HepG2 (cell line): Measurements from ENCODE around the gene WDR20. TPM values are rescaled to one million over a fixed set of nuclear protein-coding genes. Genes with fewer than 3 reads are reported as not detected.

Experiments used
- ATF7-NPFF ChIP-seq: sonication (generic); formaldehyde crosslinking; IDR thresholded peaks from 2 replicates; pipeline ENCODE4 v1.8.1; 2023; ENCODE audit warnings: mild to moderate bottlenecking, low read depth, missing genetic modification reagents, moderate library complexity
- BCL6 ChIP-seq: IDR thresholded peaks from 2 replicates; pipeline ENCODE4 v1.6.1; 2016; ENCODE audit warnings: missing genetic modification reagents, missing compliant biosample characterization
- FOXK2 ChIP-seq: fragments of 450-650 bp; IDR thresholded peaks from 2 replicates; pipeline ENCODE4 v1.6.1; 2016
- HCFC1 ChIP-seq: fragments of 150-350 bp; IDR thresholded peaks from 2 replicates; pipeline ENCODE4 v1.6.1; 2014; ENCODE audit warnings: low read depth, low read length
- HDAC1 ChIP-seq: sonication (generic); formaldehyde crosslinking; IDR thresholded peaks from 2 replicates; pipeline ENCODE4 v1.5.1; 2020; ENCODE audit warnings: mild to moderate bottlenecking, missing genetic modification reagents
- HNRNPL ChIP-seq: fragments of 200-400 bp; formaldehyde crosslinking; IDR thresholded peaks from 2 replicates; pipeline ENCODE4 v1.6.1; 2017; ENCODE audit warnings: mild to moderate bottlenecking, low read depth, low read length
- KAT8 ChIP-seq: IDR thresholded peaks from 2 replicates; pipeline ENCODE4 v1.6.1; 2016; ENCODE audit warnings: missing genetic modification reagents, missing compliant biosample characterization
- MAF1 ChIP-seq: sonication (generic); formaldehyde crosslinking; IDR thresholded peaks from 2 replicates; pipeline ENCODE4 v1.5.0; 2020; ENCODE audit warnings: missing genetic modification reagents, borderline replicate concordance
- MAZ ChIP-seq, 2 experiments: sonication (generic) in 1 of 2; formaldehyde crosslinking in 1 of 2; IDR thresholded peaks; 2 replicates each; pipeline versions ENCODE4 v1.5.0 to v1.6.1; 2012 to 2020; ENCODE audit warnings: low read depth in 2 of 2, mild to moderate bottlenecking in 2 of 2, borderline replicate concordance in 1 of 2, improper control_type of control experiment in 1 of 2, low read length in 1 of 2, missing genetic modification reagents in 1 of 2, moderate library complexity in 1 of 2
- NCOA2 ChIP-seq: sonication (generic); formaldehyde crosslinking; IDR thresholded peaks from 2 replicates; pipeline ENCODE4 v1.8.0; 2022; ENCODE audit warnings: inconsistent platforms
- RARG ChIP-seq: sonication (generic); formaldehyde crosslinking; IDR thresholded peaks from 2 replicates; pipeline ENCODE4 v1.4.0; 2020; ENCODE audit warnings: low read depth, mild to moderate bottlenecking, missing genetic modification reagents
- SMAD1 ChIP-seq: sonication (generic); formaldehyde crosslinking; IDR thresholded peaks from 2 replicates; pipeline ENCODE4 v1.4.0; 2020; ENCODE audit warnings: missing genetic modification reagents, low read depth, mild to moderate bottlenecking, borderline replicate concordance
- SMYD3 ChIP-seq: sonication (generic); formaldehyde crosslinking; IDR thresholded peaks from 2 replicates; pipeline ENCODE4 v1.8.1; 2023; ENCODE audit warnings: mild to moderate bottlenecking, missing genetic modification reagents
- TGIF2 ChIP-seq: IDR thresholded peaks from 2 replicates; pipeline ENCODE4 v1.6.1; 2016; ENCODE audit warnings: control low read depth, missing compliant biosample characterization
- ZNF329 ChIP-seq: sonication (generic); formaldehyde crosslinking; IDR thresholded peaks from 2 replicates; pipeline ENCODE4 v1.9.0; 2021; ENCODE audit warnings: low read depth, mild to moderate bottlenecking, missing genetic modification reagents
- ZNF761 ChIP-seq: sonication (generic); formaldehyde crosslinking; conservative IDR thresholded peaks from 2 replicates; pipeline ENCODE4 v1.4.0; 2020; ENCODE audit warnings: mild to moderate bottlenecking, missing genetic modification reagents
- polyA plus RNA-seq, 8 experiments: library from polyadenylated mRNA; depleted of rRNA in 3 of 8; stranded (reverse) in 7 of 8; unstranded in 1 of 8; fragments of >200 nt; fragmentation: Illumina TruSeq in 4 of 8; extraction: Trizol in 4 of 8; gene quantifications; 2 replicates each; pipeline versions ENCODE4 v1.2.1 to v1.2.3, GENCODE V29; 2011 to 2016; ENCODE audit warnings: low read depth in 4 of 8, missing spikeins in 1 of 8, mixed read lengths in 1 of 8; ENCODE audit not compliant: insufficient read depth in 1 of 8
- total RNA-seq, 5 experiments: library from RNA; depleted of rRNA; stranded (reverse); fragments of >200 nt; fragmentation: Illumina TruSeq; extraction: Trizol; gene quantifications; 2 replicates each; pipeline ENCODE4 v1.2.3, GENCODE V29; 2016; ENCODE audit warnings: low read depth in 1 of 5
- TF ChIP-seq, protein P1 (sequence below): sonication (generic); formaldehyde crosslinking; IDR thresholded peaks from 2 replicates; pipeline ENCODE4 v1.5.1; 2020; ENCODE audit warnings: missing genetic modification reagents, mild to moderate bottlenecking, borderline replicate concordance
- TF ChIP-seq, protein P2 (sequence below): sonication (generic); formaldehyde crosslinking; IDR thresholded peaks from 2 replicates; pipeline ENCODE4 v1.4.0; 2020; ENCODE audit warnings: mild to moderate bottlenecking, missing genetic modification reagents

WDR20 gene
- total and polyA plus RNA-seq, 2 of the 13 experiments (the other 11 are each of a cell fraction or from before 2014, with no cell fraction given): 10.4 to 23.2 TPM

DNA sequence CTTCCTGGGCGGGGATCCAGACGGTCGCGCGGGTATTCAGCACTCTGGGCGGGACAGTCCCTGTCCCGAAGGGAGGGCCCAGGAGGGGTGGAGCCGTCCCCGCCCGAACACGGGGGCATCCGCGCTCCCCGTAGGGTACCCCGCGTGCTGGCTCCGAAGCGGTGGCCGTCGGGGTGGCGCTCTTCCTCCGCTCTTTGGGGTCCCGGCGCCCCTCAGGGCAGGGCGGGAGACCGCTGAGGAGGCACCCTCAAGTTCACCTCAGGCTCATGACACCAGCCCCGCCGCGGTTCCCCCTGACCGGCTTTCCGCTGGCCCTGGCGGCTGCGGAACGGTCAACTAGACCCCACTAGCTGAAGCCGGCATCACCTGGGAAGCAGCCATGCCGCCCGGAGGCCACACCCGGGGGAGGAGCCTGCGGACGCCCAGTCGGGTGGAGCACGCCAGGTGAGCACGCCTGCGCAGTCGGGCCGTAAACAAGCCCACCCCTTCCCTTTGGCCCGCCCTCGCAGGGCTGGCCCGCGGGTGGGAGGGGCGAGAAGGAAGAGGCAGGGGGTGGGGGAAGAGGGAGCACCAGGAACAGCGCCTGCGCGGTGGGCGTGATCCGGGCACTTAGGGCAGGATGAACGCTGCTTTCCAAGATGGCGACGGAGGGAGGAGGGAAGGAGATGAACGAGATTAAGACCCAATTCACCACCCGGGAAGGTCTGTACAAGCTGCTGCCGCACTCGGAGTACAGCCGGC is at the start of gene WDR20 (continued):
- TF ChIP-seq HNRNPL (peak; percentile 43; the same call in 1 of the 2 replicates), HDAC1 (CRISPR knock-in tag) (peak; percentile 74; the same call in 1 of the 2 replicates), TGIF2 (peak; percentile 52), MAF1 (CRISPR knock-in tag) (no peak), ZNF329 (CRISPR knock-in tag) (no peak), NCOA2 (peak; percentile 27; the same call in 1 of the 2 replicates), RARG (CRISPR knock-in tag) (peak; percentile 73; the same call in 1 of the 2 replicates), BCL6 (CRISPR knock-in tag) (no peak), ZNF761 (CRISPR knock-in tag) (peak; percentile 82; the same call in 1 of the 2 replicates), ATF7-NPFF (CRISPR knock-in tag) (no peak), FOXK2 (peak; percentile 96), MAZ (IDR thresholded peaks at IDR 0.05; ENCODE audit: borderline replicate concordance, low read depth, low read length) (peak; percentile 87), MAZ (CRISPR knock-in tag; IDR thresholded peaks at IDR 0.05; ENCODE audit: low read depth) (peak; percentile 97), HCFC1 (no peak), SMYD3 (CRISPR knock-in tag) (no peak), KAT8 (CRISPR knock-in tag) (peak; percentile 35), SMAD1 (CRISPR knock-in tag) (no peak)
- TF ChIP-seq, protein P1, sequence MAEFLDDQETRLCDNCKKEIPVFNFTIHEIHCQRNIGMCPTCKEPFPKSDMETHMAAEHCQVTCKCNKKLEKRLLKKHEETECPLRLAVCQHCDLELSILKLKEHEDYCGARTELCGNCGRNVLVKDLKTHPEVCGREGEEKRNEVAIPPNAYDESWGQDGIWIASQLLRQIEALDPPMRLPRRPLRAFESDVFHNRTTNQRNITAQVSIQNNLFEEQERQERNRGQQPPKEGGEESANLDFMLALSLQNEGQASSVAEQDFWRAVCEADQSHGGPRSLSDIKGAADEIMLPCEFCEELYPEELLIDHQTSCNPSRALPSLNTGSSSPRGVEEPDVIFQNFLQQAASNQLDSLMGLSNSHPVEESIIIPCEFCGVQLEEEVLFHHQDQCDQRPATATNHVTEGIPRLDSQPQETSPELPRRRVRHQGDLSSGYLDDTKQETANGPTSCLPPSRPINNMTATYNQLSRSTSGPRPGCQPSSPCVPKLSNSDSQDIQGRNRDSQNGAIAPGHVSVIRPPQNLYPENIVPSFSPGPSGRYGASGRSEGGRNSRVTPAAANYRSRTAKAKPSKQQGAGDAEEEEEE (CRISPR knock-in tag): no peak
- TF ChIP-seq, protein P2, sequence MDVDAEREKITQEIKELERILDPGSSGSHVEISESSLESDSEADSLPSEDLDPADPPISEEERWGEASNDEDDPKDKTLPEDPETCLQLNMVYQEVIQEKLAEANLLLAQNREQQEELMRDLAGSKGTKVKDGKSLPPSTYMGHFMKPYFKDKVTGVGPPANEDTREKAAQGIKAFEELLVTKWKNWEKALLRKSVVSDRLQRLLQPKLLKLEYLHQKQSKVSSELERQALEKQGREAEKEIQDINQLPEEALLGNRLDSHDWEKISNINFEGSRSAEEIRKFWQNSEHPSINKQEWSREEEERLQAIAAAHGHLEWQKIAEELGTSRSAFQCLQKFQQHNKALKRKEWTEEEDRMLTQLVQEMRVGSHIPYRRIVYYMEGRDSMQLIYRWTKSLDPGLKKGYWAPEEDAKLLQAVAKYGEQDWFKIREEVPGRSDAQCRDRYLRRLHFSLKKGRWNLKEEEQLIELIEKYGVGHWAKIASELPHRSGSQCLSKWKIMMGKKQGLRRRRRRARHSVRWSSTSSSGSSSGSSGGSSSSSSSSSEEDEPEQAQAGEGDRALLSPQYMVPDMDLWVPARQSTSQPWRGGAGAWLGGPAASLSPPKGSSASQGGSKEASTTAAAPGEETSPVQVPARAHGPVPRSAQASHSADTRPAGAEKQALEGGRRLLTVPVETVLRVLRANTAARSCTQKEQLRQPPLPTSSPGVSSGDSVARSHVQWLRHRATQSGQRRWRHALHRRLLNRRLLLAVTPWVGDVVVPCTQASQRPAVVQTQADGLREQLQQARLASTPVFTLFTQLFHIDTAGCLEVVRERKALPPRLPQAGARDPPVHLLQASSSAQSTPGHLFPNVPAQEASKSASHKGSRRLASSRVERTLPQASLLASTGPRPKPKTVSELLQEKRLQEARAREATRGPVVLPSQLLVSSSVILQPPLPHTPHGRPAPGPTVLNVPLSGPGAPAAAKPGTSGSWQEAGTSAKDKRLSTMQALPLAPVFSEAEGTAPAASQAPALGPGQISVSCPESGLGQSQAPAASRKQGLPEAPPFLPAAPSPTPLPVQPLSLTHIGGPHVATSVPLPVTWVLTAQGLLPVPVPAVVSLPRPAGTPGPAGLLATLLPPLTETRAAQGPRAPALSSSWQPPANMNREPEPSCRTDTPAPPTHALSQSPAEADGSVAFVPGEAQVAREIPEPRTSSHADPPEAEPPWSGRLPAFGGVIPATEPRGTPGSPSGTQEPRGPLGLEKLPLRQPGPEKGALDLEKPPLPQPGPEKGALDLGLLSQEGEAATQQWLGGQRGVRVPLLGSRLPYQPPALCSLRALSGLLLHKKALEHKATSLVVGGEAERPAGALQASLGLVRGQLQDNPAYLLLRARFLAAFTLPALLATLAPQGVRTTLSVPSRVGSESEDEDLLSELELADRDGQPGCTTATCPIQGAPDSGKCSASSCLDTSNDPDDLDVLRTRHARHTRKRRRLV (CRISPR knock-in tag): 0 out of 2 replicates have a peak, but pooled peaks have one; percentile 22
